ENCODE data around the gene GIGYF2.
"Not testable (repeated sequence)": the region's sequence is repeated elsewhere in the genome, so short reads cannot be mapped to it uniquely, and the experiment has no call there.

DNA sequence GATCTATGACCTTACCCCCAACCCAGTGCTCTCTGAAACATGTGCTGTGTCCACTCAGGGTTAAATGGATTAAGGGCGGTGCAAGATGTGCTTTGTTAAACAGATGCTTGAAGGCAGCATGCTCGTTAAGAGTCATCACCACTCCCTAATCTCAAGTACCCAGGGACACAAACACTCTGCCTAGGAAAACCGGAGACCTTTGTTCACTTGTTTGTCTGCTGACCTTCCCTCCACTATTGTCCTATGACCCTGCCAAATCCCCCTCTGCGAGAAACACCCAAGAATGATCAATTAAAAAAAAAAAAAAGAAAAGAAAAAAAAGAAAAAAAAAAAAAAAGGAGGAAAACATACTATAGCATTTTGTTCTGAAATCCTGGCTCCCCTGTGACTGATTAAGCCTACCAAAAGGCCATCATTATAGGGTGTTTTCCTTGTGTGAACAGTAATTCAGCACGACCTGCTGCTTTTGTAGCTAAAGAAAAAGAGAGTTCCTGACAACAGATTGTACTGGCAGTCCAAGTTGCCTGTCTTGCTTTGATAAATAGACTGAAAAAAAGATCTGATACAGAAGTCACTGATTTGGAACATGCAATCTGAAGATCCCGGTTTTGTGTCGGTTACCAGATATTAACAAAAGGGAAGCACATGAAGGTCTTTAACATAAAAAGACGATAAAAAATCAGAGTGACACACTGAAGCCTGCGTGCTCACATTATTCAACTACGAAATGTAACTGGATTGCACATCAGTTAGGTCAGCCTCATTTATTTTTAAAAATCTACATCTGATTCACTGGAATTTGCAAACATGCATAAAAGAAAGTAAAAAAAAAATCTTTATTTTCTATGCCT is 210.0 kb downstream of the GIGYF2 start:
- not testable (repeated sequence) for TF ChIP-seq EZH2 (IDR thresholded peaks at IDR 0.05; ENCODE audit: borderline replicate concordance, insufficient read depth, low read length, poor library complexity, severe bottlenecking)
- TF ChIP-seq, protein P1, sequence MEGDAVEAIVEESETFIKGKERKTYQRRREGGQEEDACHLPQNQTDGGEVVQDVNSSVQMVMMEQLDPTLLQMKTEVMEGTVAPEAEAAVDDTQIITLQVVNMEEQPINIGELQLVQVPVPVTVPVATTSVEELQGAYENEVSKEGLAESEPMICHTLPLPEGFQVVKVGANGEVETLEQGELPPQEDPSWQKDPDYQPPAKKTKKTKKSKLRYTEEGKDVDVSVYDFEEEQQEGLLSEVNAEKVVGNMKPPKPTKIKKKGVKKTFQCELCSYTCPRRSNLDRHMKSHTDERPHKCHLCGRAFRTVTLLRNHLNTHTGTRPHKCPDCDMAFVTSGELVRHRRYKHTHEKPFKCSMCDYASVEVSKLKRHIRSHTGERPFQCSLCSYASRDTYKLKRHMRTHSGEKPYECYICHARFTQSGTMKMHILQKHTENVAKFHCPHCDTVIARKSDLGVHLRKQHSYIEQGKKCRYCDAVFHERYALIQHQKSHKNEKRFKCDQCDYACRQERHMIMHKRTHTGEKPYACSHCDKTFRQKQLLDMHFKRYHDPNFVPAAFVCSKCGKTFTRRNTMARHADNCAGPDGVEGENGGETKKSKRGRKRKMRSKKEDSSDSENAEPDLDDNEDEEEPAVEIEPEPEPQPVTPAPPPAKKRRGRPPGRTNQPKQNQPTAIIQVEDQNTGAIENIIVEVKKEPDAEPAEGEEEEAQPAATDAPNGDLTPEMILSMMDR (IDR thresholded peaks at IDR 0.05; ENCODE audit: poor library complexity, severe bottlenecking): not testable (repeated sequence)

Data from neural cell (in vitro differentiated cells).